DND-41 (cell line): Measurements from ENCODE around the gene IMMP1L.

ENCODE experiments used
- EZH2 ChIP-seq: IDR thresholded peaks from 3 replicates; pipeline ENCODE4 v1.6.1; 2012; ENCODE audit warnings: borderline replicate concordance, low read depth, mild to moderate bottlenecking, moderate library complexity, low read length, inconsistent platforms; ENCODE audit not compliant: severe bottlenecking
- TF ChIP-seq, protein P1 (sequence below): IDR thresholded peaks from 2 replicates; pipeline ENCODE4 v1.5.1; 2012; ENCODE audit warnings: borderline replicate concordance, low read length, moderate library complexity, mild to moderate bottlenecking; ENCODE audit not compliant: poor library complexity, severe bottlenecking; ENCODE audit errors: extremely low read depth

DNA sequence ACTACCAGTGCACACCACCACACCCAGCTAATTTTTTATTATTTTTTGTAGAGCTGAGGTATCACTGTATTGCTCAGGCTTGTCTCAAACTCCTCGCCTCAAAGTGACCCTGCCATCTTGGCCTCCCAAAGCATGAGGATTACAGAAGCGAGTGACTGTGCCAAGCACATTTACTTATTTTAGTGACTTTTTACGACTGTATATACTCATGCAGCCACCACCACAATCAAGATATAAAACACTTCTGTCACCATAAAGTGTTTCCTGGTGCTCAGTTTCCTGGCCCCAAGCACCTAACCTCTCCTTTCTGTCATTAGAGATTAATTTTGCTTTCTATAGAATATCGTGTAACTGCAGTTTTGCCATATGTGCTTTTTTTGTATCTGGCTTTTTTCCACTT lies 26.1 kb upstream of the IMMP1L start:
- TF ChIP-seq, protein P1, sequence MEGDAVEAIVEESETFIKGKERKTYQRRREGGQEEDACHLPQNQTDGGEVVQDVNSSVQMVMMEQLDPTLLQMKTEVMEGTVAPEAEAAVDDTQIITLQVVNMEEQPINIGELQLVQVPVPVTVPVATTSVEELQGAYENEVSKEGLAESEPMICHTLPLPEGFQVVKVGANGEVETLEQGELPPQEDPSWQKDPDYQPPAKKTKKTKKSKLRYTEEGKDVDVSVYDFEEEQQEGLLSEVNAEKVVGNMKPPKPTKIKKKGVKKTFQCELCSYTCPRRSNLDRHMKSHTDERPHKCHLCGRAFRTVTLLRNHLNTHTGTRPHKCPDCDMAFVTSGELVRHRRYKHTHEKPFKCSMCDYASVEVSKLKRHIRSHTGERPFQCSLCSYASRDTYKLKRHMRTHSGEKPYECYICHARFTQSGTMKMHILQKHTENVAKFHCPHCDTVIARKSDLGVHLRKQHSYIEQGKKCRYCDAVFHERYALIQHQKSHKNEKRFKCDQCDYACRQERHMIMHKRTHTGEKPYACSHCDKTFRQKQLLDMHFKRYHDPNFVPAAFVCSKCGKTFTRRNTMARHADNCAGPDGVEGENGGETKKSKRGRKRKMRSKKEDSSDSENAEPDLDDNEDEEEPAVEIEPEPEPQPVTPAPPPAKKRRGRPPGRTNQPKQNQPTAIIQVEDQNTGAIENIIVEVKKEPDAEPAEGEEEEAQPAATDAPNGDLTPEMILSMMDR: no peak
- no peak for TF ChIP-seq EZH2
